Measurements from ENCODE around the gene FANCI. TPM values are rescaled to one million over a fixed set of nuclear protein-coding genes. Genes with fewer than 3 reads are reported as not detected.

FANCI gene
- 10 to 100 TPM in 3 of 4 donors, 1 to 10 TPM in 1; 5.0 to 32.3 (median 15.0) TPM for total RNA-seq

DNA sequence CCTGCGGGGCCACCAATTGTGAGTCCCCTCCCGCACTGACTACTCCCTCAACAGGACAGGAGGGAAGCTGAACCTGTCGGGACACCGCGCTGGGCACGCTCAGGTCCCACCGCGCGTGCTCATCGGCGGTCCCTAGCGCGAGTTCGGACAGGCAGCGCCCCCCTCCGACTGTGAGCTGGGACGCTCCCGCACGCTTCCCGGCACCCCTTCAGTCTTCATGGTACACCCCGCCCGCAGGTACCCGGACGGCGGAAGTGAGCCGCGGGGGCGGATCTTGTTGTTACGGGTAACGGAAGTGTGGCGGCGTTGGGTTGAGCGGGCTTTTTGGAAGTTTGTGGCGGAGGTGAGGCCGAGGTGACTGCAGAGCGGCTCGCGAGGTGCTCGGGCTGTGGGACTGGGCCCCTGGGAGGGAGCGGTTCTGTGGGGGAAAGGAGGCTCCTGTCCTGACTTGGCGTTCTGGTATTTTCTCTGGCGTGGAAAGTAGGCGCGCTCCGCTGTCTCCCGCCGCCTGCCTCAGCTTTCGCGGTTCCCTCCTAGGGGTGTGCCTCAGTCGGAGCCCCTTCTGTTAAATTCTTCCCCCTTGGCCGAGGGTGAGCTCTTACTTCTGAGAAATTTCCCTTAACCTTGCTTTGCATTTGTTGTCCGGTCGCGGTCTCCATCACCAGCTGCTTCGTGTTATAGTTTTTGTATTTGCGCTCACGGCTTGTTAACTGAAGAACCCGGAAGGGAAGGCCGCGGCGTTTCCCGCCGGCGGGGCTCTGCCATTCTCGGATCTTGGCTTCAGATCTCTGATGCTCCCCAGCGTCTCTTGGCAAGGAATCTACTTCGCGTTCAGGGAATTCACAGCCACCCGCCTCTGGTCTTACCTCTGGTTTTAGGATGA lies at the start of gene FANCI:
Gene FANCI (plus strand): TSS at position 289 of the 883 bp plus-strand sequence. CDS start 3,669 bp downstream, outside the sequence.
- H3K4me1 ChIP-seq = peaks cover 8 to 22% (median 11%) of the 10 kb centered on the region in 3 donors
- WGBS, 2 donors = 0 to 1% methylated on average over 27 to 30 of the region's 69 CpGs
- TF ChIP-seq POLR2A (IDR thresholded peaks at IDR 0.05) = peak in 2 of 4 donors; percentile 19 to 34
- TF ChIP-seq CTCF (IDR thresholded peaks at IDR 0.05) = peak; percentile 20 to 54 (median 38)
- no peaks in the 10 kb centered on the region for H3K27me3 ChIP-seq
- no peaks in the 10 kb centered on the region for H3K36me3 ChIP-seq
- no peaks in the 10 kb centered on the region for H3K9me3 ChIP-seq
- intact Hi-C loops (cut with DNase I) = no loop called here
- H3K27ac ChIP-seq = peak within 1 kb of the TSS; percentile 68 to 81 (median 76)
- H3K4me3 ChIP-seq = peak within 1 kb of the TSS; percentile 58 to 96 (median 81)
- peak; percentile 81 for DNase-seq

DNA sequence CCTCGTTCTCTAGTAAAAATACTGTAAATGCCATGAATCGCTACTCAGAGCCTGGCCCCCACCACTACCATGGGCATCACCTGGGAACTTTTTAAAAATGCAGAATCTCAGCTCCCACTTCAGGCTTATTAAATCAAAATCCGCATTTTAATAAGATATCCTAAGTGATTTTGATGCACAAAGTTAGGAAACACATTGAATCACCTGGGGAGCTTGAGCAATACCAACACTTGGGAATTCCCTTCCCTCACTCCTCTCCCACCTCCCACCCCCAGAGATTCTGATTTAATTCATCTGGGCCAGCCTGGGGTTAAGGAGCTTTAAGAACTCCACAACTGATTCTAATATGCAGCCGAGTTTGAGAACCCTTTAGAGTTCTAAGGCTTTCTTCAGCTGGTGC lies 49.2 kb upstream of the FANCI start:
- TF ChIP-seq POLR2A (IDR thresholded peaks at IDR 0.05) (no peak), CTCF (IDR thresholded peaks at IDR 0.05) (no peak)
- no peak overlapping the region for H3K27ac ChIP-seq
- H3K27me3 ChIP-seq = no peaks in the 10 kb centered on the region
- H3K36me3 ChIP-seq = peaks cover 18 to 81% (median 35%) of the 10 kb centered on the region in 3 donors
- H3K4me1 ChIP-seq = peaks cover 7 to 17% (median 16%) of the 10 kb centered on the region in 3 donors
- 85 to 86% methylated on average over 4 of the region's 4 CpGs for WGBS, 2 donors
- intact Hi-C loops (cut with DNase I) = no loop called here
- H3K4me3 ChIP-seq = no peak overlapping the region
- DNase-seq = no peak
- H3K9me3 ChIP-seq = no peaks in the 10 kb centered on the region

- Histone ChIP-seq H3K9me3 (no peaks in the 10 kb centered on the region), H3K4me3 (no peak overlapping the region), H3K27ac (peak overlapping the region in 1 of 4 donors; percentile 61), H3K4me1 (peaks cover 7 to 17% (median 16%) of the 10 kb centered on the region in 3 donors), H3K27me3 (no peaks in the 10 kb centered on the region), H3K36me3 (peaks cover 9 to 77% (median 40%) of the 10 kb centered on the region in 3 donors)
- 75 to 82% methylated on average over 6 to 7 of the region's 8 CpGs for WGBS, 2 donors
- no peak for DNase-seq
- TF ChIP-seq CTCF (IDR thresholded peaks at IDR 0.05) = no peak
- TF ChIP-seq POLR2A (IDR thresholded peaks at IDR 0.05) = no peak
- intact Hi-C loops (cut with DNase I) = no loop called here
Measured at GRCh38 chr15:89195836-89196235, 47.9 kb upstream of the FANCI start.

DNA sequence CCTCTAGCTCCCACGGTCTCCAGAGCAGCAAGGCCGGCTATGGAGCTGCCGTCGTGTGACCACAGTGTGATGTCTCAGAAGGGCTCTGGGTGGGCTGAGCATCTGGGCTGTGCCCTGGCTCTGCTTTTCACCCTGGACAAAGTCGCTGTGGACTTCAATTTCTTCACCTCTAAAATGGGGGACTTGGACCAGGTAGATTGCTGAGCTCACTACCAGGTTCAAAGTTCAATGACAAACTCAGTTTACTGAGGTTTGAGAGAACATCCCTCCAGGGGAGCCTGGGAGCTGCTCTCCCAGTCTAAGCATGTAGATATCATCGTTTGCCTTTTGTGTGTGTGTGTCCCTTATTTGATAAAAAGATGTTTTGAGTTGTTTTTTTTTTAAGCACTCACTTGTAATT lies 47.5 kb upstream of the FANCI start:
- intact Hi-C loops (cut with DNase I) = no loop called here
- WGBS, 2 donors = 75 to 78% methylated on average over 5 to 6 of the region's 6 CpGs
- Histone ChIP-seq H3K9me3 (no peaks in the 10 kb centered on the region), H3K4me1 (peaks cover 7 to 17% (median 16%) of the 10 kb centered on the region in 3 donors), H3K27ac (peak overlapping the region in 1 of 4 donors; percentile 44), H3K4me3 (no peak overlapping the region), H3K27me3 (no peaks in the 10 kb centered on the region), H3K36me3 (peaks cover 5 to 75% (median 36%) of the 10 kb centered on the region in 3 donors)
- no peak for TF ChIP-seq CTCF (IDR thresholded peaks at IDR 0.05)
- no peak for TF ChIP-seq POLR2A (IDR thresholded peaks at IDR 0.05)
- no peak for DNase-seq

- no peak overlapping the region for H3K4me3 ChIP-seq
- peak overlapping the region; percentile 41 to 80 (median 71) for H3K27ac ChIP-seq
- intact Hi-C loops (cut with DNase I) = no loop called here
- TF ChIP-seq POLR2A (IDR thresholded peaks at IDR 0.05) (no peak), CTCF (IDR thresholded peaks at IDR 0.05) (no peak)
- no peaks in the 10 kb centered on the region for H3K9me3 ChIP-seq
- peaks cover 5 to 67% (median 32%) of the 10 kb centered on the region in 3 donors for H3K36me3 ChIP-seq
- no peak for DNase-seq
- no peaks in the 10 kb centered on the region for H3K27me3 ChIP-seq
- 21 to 39% methylated on average over 6 to 7 of the region's 7 CpGs for WGBS, 2 donors
- peaks cover 7 to 17% (median 16%) of the 10 kb centered on the region in 3 donors for H3K4me1 ChIP-seq
Measured at GRCh38 chr15:89196994-89197393, 46.8 kb upstream of the FANCI start.
